Measurements from ENCODE around the gene NFIB. TPM values are rescaled to one million over a fixed set of nuclear protein-coding genes. Genes with fewer than 3 reads are reported as not detected.

Gene NFIB
- total RNA-seq, 2 experiments from 2014 or later: not detected

DNA sequence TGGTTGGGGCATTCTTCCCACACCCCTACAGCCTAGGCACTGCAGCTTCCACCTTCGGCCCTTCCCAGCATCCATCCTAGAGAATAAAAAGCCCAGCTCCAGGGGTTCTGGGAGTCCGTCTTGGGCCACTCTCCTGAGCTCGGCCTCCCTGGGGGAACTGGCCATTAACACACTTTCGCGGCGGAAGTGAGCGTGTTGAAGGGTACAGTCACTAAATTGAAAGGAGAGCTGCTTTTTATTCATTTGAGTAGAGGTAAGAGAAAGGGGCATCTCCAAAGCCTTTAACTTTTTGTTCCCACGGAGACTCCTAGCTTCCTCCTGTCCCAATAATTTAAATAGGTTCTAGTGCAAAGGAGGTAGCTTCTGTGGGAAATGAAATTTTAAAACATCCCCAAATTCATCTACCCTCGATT is 31.0 kb upstream of the NFIB start:
- CTCF ChIA-PET: interaction anchor here (0.6 to 1.3 kb wide), 3 partner anchors 9 to 918 kb away, joined by 3 to 7 read pairs (median 3); no protein-coding TSS in a partner anchor
- H3K4me3 Mint-ChIP-seq: no peak overlapping the region
- no peaks in the 10 kb centered on the region for H3K36me3 Mint-ChIP-seq (ENCODE audit: low read depth)
- no peak for DNase-seq
- no peak overlapping the region for H3K27ac Mint-ChIP-seq
- no peak for ATAC-seq
- no peaks in the 10 kb centered on the region for H3K9me3 Mint-ChIP-seq (ENCODE audit: low read depth)
- peaks cover 7% of the 10 kb centered on the region for H3K4me1 Mint-ChIP-seq
- H3K27me3 Mint-ChIP-seq: peaks cover 44% of the 10 kb centered on the region
- POLR2A ChIA-PET: interaction anchor here (0.6 kb wide), 1 partner anchor 203 kb away, joined by 4 read pairs; no protein-coding TSS in a partner anchor
- intact Hi-C loops (cut with DNase I, micrococcal nuclease): no loop called here

DNA sequence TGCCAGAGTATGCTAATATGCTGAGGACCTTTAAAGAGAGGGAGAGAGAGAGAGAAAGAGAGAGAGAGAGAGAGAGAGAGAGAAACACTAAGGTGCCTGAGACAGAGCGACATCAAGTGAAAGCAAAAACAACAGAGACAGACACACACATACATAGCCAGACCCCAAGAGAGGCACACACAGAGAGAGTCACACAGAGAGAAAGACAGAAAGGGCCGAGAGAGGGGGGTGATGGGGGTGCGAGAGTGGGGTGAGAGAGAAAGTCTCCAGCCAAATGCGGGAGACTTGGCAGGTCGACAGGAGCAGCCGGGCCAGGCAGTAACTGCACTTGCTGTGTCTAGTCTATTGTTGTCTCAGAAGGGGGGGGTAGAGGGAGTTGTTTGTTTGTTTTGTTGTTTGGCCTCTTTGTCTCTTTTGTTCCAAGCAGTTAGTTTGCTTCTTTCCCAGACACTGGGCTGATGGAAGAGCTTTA is 30.1 kb upstream of the NFIB start:
- POLR2A ChIA-PET: no interaction called here
- intact Hi-C loops (cut with DNase I, micrococcal nuclease): no loop called here
- H3K36me3 Mint-ChIP-seq (ENCODE audit: low read depth): no peaks in the 10 kb centered on the region

DNA sequence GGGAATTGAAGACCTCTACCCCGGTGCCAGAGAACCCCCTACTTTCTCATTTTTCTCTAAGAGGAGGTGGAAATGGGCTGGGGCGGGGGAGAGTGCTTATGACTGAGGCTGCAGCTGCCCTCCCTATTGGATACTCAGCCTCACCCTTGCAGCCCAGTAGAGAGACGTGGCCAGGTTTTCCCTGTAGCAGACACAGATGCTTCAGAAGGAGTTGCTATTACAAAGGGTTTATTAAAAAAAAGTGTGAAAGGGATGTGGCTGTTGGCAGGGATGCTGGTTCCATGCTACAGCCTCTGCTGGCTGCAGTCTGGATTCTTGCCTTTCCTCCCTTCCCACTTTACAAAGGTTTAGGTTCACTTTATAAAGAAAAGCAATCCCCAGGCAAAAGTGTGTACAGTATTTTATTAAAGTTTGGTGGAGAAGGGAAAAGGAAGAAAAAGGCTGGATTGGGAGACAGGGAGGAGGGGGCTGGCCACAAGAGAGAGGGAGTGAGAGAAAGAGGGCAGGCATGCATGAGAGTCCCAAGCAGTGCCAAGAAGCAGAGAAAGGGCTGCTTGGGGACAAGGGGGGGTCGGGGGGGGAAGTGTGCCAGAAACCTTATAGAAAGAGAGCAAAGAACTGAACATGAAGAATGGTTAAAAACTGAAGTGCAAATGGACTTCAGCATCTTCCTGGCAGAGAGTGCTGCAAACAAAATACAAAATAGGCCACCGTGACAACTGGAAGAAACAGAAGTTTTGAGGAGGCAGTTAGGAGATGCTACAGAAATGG is 29.5 kb upstream of the NFIB start:
- Mint-ChIP-seq H3K4me3 (no peak overlapping the region), H3K36me3 (ENCODE audit: low read depth) (no peaks in the 10 kb centered on the region), H3K27ac (no peak overlapping the region), H3K4me1 (peaks cover under 1% of the 10 kb centered on the region), H3K27me3 (peaks cover 38% of the 10 kb centered on the region), H3K9me3 (ENCODE audit: low read depth) (no peaks in the 10 kb centered on the region)
- intact Hi-C loops (cut with DNase I, micrococcal nuclease): no loop called here
- no peak for ATAC-seq
- ChIA-PET CTCF (no interaction called here), POLR2A (no interaction called here)
- no peak for DNase-seq

More for the DNA sequence above, 30.1 kb upstream of the NFIB start:
- CTCF ChIA-PET: no interaction called here
- ATAC-seq: no peak
- no peak overlapping the region for H3K27ac Mint-ChIP-seq
- H3K9me3 Mint-ChIP-seq (ENCODE audit: low read depth): no peaks in the 10 kb centered on the region
- H3K27me3 Mint-ChIP-seq: peaks cover 40% of the 10 kb centered on the region
- H3K4me1 Mint-ChIP-seq: peaks cover 5% of the 10 kb centered on the region
- no peak overlapping the region for H3K4me3 Mint-ChIP-seq
- DNase-seq: no peak

- ATAC-seq (no peak), DNase-seq (no peak)
- H3K27me3 Mint-ChIP-seq: peaks cover 32% of the 10 kb centered on the region
- H3K9me3 Mint-ChIP-seq (ENCODE audit: low read depth): no peaks in the 10 kb centered on the region
- POLR2A ChIA-PET: no interaction called here
- H3K36me3 Mint-ChIP-seq (ENCODE audit: low read depth): no peaks in the 10 kb centered on the region
- H3K27ac Mint-ChIP-seq: no peak overlapping the region
- H3K4me1 Mint-ChIP-seq: no peaks in the 10 kb centered on the region
- intact Hi-C loops (cut with DNase I, micrococcal nuclease): no loop called here
- H3K4me3 Mint-ChIP-seq: no peak overlapping the region
- CTCF ChIA-PET: no interaction called here
These were observed 28.8 kb upstream of the NFIB start for GRCh38 chr9:14342736-14343135.

GRCh38 chr9:14341437-14342122 is 27.6 kb upstream of the NFIB start:
- ChIA-PET POLR2A (no interaction called here), CTCF (interaction anchor here (1.0 kb wide), 1 partner anchor 12 kb away, joined by 3 read pairs; no protein-coding TSS in a partner anchor)
- Mint-ChIP-seq H3K4me1 (no peaks in the 10 kb centered on the region), H3K27ac (no peak overlapping the region), H3K27me3 (peaks cover 26% of the 10 kb centered on the region), H3K4me3 (no peak overlapping the region), H3K36me3 (ENCODE audit: low read depth) (no peaks in the 10 kb centered on the region), H3K9me3 (ENCODE audit: low read depth) (no peaks in the 10 kb centered on the region)
- DNase-seq (no peak), ATAC-seq (no peak)
- intact Hi-C loops (cut with DNase I, micrococcal nuclease): no loop called here

DNA sequence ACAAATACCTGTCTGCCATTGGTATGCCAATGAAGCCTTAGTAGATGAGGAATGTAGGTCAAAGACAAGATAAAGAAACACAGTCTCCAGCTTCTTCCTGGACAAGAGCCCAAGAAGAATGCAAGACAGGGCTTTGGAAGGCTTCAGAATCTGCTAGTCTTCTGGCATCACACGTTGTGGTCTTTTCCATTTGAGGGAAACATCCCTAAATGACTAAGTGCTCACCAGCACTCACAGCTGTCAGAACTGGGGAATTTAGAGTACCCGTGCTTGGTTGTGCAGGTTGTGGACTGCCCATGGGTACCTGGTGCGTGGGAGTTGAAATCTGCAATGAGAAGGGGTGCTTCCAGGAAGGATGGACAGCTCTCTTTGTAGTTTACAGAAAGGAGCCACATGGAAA is 27.1 kb upstream of the NFIB start:
- no peaks in the 10 kb centered on the region for H3K36me3 Mint-ChIP-seq (ENCODE audit: low read depth)
- H3K27ac Mint-ChIP-seq: no peak overlapping the region
- no peak for DNase-seq
- CTCF ChIA-PET: no interaction called here
- H3K4me3 Mint-ChIP-seq: no peak overlapping the region
- H3K27me3 Mint-ChIP-seq: peaks cover 21% of the 10 kb centered on the region
- no peak for ATAC-seq
- intact Hi-C loops (cut with DNase I, micrococcal nuclease): no loop called here
- no peaks in the 10 kb centered on the region for H3K9me3 Mint-ChIP-seq (ENCODE audit: low read depth)
- no peaks in the 10 kb centered on the region for H3K4me1 Mint-ChIP-seq
- POLR2A ChIA-PET: no interaction called here

- ChIA-PET POLR2A (no interaction called here), CTCF (interaction anchor here (0.7 kb wide), 1 partner anchor 37 kb away, joined by 3 read pairs; no protein-coding TSS in a partner anchor)
- intact Hi-C loops (cut with DNase I, micrococcal nuclease): no loop called here
- Mint-ChIP-seq H3K27me3 (peaks cover 17% of the 10 kb centered on the region), H3K9me3 (ENCODE audit: low read depth) (no peaks in the 10 kb centered on the region), H3K4me1 (no peaks in the 10 kb centered on the region), H3K36me3 (ENCODE audit: low read depth) (no peaks in the 10 kb centered on the region), H3K4me3 (no peak overlapping the region), H3K27ac (no peak overlapping the region)
- ATAC-seq (no peak), DNase-seq (no peak)
These were observed 26.4 kb upstream of the NFIB start for GRCh38 chr9:14340219-14340873.

- no peaks in the 10 kb centered on the region for H3K9me3 Mint-ChIP-seq (ENCODE audit: low read depth)
- H3K36me3 Mint-ChIP-seq (ENCODE audit: low read depth): no peaks in the 10 kb centered on the region
- intact Hi-C loops (cut with DNase I, micrococcal nuclease): no loop called here
- ChIA-PET POLR2A (no interaction called here), CTCF (interaction anchor here (0.7 kb wide), 1 partner anchor 38 kb away, joined by 3 read pairs; no protein-coding TSS in a partner anchor)
- peaks cover 14% of the 10 kb centered on the region for H3K27me3 Mint-ChIP-seq
- DNase-seq (no peak), ATAC-seq (no peak)
- no peak overlapping the region for H3K27ac Mint-ChIP-seq
- H3K4me1 Mint-ChIP-seq: no peaks in the 10 kb centered on the region
- no peak overlapping the region for H3K4me3 Mint-ChIP-seq
These were observed 25.8 kb upstream of the NFIB start for GRCh38 chr9:14339746-14340145.

DNA sequence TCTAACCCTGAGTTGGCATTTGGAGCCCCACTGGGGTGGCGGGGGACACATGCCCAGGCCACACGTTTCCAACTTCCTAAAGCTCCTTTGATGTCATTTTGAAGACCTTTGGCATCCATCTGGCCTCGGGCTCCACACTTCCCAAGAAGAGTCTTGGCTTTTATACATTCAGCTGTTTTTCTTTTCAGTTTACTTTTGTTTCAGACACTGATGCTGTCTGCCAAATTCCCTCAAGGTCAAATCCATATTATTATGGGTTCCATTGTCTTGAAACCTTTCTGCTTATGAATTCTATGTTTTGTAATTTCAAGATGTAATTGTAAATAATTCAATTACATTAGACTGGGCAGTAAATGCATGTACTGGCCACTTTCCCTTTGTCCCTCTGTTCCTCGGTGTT is 23.7 kb upstream of the NFIB start:
- DNase-seq (no peak), ATAC-seq (no peak)
- Mint-ChIP-seq H3K4me1 (no peaks in the 10 kb centered on the region), H3K9me3 (ENCODE audit: low read depth) (no peaks in the 10 kb centered on the region), H3K27me3 (peaks cover 18% of the 10 kb centered on the region), H3K36me3 (ENCODE audit: low read depth) (no peaks in the 10 kb centered on the region), H3K4me3 (no peak overlapping the region), H3K27ac (no peak overlapping the region)
- ChIA-PET POLR2A (no interaction called here), CTCF (interaction anchor here (0.7 kb wide), 1 partner anchor 92 kb away, joined by 3 read pairs; no protein-coding TSS in a partner anchor)
- intact Hi-C loops (cut with DNase I, micrococcal nuclease): no loop called here

- CTCF ChIA-PET: no interaction called here
- Mint-ChIP-seq H3K36me3 (ENCODE audit: low read depth) (no peaks in the 10 kb centered on the region), H3K27ac (no peak overlapping the region), H3K27me3 (peaks cover 21% of the 10 kb centered on the region), H3K9me3 (ENCODE audit: low read depth) (no peaks in the 10 kb centered on the region), H3K4me3 (no peak overlapping the region), H3K4me1 (no peaks in the 10 kb centered on the region)
- POLR2A ChIA-PET: no interaction called here
- ATAC-seq (no peak), DNase-seq (no peak)
- intact Hi-C loops (cut with DNase I, micrococcal nuclease): no loop called here
These were observed 22.3 kb upstream of the NFIB start for GRCh38 chr9:14336244-14336643.

- no peak for DNase-seq
- no peaks in the 10 kb centered on the region for H3K9me3 Mint-ChIP-seq (ENCODE audit: low read depth)
- H3K4me1 Mint-ChIP-seq: no peaks in the 10 kb centered on the region
- no peak overlapping the region for H3K4me3 Mint-ChIP-seq
- intact Hi-C loops (cut with DNase I, micrococcal nuclease): no loop called here
- no peaks in the 10 kb centered on the region for H3K36me3 Mint-ChIP-seq (ENCODE audit: low read depth)
- ATAC-seq: no peak
- H3K27ac Mint-ChIP-seq: no peak overlapping the region
- CTCF ChIA-PET: no interaction called here
- POLR2A ChIA-PET: no interaction called here
- peaks cover 21% of the 10 kb centered on the region for H3K27me3 Mint-ChIP-seq
These were observed 17.2 kb upstream of the NFIB start for GRCh38 chr9:14331120-14331519.

Data from activated CD4-positive, alpha-beta T cell treated with anti-CD3 and anti-CD28 coated beads for 36 hours (primary cell).